ES-I3 (cell line): Measurements from ENCODE around the gene CDH13.

Source experiments
- H3K36me3 ChIP-seq: 2 replicates; pipeline ENCODE4 v1.6.1; 2013; ENCODE audit warnings: mild to moderate bottlenecking, low read length, control low read depth, moderate library complexity; ENCODE audit not compliant: insufficient read depth
- H3K4me1 ChIP-seq: 2 replicates; pipeline ENCODE4 v1.6.1; 2013; ENCODE audit warnings: mild to moderate bottlenecking, control low read depth, low read length; ENCODE audit not compliant: insufficient read depth
- H3K9ac ChIP-seq: 2 replicates; pipeline ENCODE4 v1.6.1; 2013; ENCODE audit warnings: low read depth, mild to moderate bottlenecking, low read length, moderate library complexity
- H3K9me3 ChIP-seq: 2 replicates; pipeline ENCODE4 v1.6.1; 2013; ENCODE audit warnings: mild to moderate bottlenecking, low read length, moderate library complexity; ENCODE audit not compliant: control insufficient read depth, insufficient read depth

Gene CDH13

GRCh38 chr16:83550183-83550569 lies 923.4 kb downstream of the CDH13 start:
- Histone ChIP-seq H3K9me3 (no peaks in the 10 kb centered on the region), H3K4me1 (peaks cover 5% of the 10 kb centered on the region; the same call in 1 of the 2 replicates), H3K9ac (no peak overlapping the region), H3K36me3 (no peaks in the 10 kb centered on the region)

GRCh38 chr16:83552228-83552627 lies 925.5 kb downstream of the CDH13 start:
- Histone ChIP-seq H3K4me1 (peaks cover 5% of the 10 kb centered on the region; the same call in 1 of the 2 replicates), H3K9ac (no peak overlapping the region), H3K9me3 (no peaks in the 10 kb centered on the region), H3K36me3 (no peaks in the 10 kb centered on the region)

DNA sequence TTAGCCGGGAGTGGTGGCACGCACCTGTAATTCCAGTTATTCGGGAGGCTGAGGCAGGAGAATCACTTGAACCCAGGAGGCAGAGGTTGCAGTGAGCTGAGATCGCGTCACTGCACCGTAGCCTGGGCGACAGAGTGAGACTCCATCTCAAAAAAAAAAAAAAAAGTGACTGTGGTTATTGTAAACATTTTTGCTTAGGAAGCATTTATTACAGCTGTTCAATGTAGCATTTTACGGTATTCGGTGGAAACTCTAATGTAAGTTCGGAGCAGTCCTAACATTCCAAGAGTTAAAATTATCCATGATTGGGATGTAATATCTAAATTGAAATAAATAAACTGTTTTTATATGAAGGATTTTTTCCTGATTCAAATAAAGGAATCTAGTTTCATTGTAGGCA lies 926.2 kb downstream of the CDH13 start:
- no peaks in the 10 kb centered on the region for H3K36me3 ChIP-seq
- no peak overlapping the region for H3K9ac ChIP-seq
- no peaks in the 10 kb centered on the region for H3K9me3 ChIP-seq
- peaks cover 5% of the 10 kb centered on the region; the same call in 1 of the 2 replicates for H3K4me1 ChIP-seq

- no peaks in the 10 kb centered on the region for H3K9me3 ChIP-seq
- H3K4me1 ChIP-seq, result no peaks in the 10 kb centered on the region
- no peak overlapping the region for H3K9ac ChIP-seq
- H3K36me3 ChIP-seq, result no peaks in the 10 kb centered on the region
Observed at GRCh38 chr16:83554096-83554495, 927.3 kb downstream of the CDH13 start.

GRCh38 chr16:83554540-83554939 lies 927.8 kb downstream of the CDH13 start:
- Histone ChIP-seq H3K9ac (no peak overlapping the region), H3K4me1 (no peaks in the 10 kb centered on the region), H3K9me3 (no peaks in the 10 kb centered on the region), H3K36me3 (no peaks in the 10 kb centered on the region)

DNA sequence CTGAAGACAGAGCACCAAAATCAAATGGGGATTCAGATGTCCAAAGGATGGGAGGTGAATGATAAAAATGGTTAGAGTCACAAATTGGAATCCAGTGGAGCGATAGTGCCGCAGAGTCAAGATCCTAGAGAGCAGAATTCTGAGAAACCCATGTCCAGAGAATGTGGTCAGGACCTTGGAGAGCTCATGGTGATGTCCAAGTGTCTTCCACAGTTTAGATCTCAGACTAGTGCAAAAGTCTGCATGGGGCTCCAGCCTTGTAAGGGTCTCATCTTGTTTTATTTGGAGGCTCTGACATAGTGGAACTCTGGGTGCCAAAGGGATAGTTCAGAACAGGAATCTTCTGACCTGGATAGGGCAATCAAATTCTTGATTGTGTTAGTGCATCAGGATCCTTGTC lies 935.1 kb downstream of the CDH13 start:
- Histone ChIP-seq H3K9me3 (no peaks in the 10 kb centered on the region), H3K36me3 (no peaks in the 10 kb centered on the region), H3K9ac (no peak overlapping the region), H3K4me1 (no peaks in the 10 kb centered on the region)

- no peak overlapping the region for H3K9ac ChIP-seq
Observed at GRCh38 chr16:83568345-83568744, 941.6 kb downstream of the CDH13 start.

DNA sequence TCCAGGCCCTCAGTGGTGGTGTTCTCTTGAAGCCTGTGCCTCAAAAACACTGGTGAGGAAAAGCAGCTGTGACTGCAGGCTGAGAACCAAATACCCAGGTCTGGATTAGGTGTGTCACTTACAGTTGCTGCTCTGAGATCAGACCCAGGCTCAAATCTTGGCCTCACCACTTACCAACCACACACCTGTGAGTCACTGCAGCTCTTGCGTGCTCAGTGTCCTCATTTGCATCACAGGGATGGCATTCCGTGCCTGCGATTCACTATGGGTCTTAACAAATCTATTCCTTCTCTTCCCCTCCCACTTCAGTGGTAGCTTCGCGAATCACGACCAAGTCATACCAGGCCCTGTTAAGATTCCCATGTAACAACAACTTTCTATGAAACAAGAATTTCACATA lies 947.6 kb downstream of the CDH13 start:
- no peaks in the 10 kb centered on the region for H3K36me3 ChIP-seq
- no peaks in the 10 kb centered on the region for H3K9me3 ChIP-seq
- H3K9ac ChIP-seq, result no peak overlapping the region
- peaks cover 12% of the 10 kb centered on the region; the same call in 1 of the 2 replicates for H3K4me1 ChIP-seq

More at GRCh38 chr16:83568345-83568744, 941.6 kb downstream of the CDH13 start:
- no peaks in the 10 kb centered on the region for H3K4me1 ChIP-seq
- H3K9me3 ChIP-seq, result no peaks in the 10 kb centered on the region
- H3K36me3 ChIP-seq, result no peaks in the 10 kb centered on the region

GRCh38 chr16:83577078-83577745 lies 950.4 kb downstream of the CDH13 start:
- Histone ChIP-seq H3K36me3 (no peaks in the 10 kb centered on the region), H3K4me1 (peaks cover 15% of the 10 kb centered on the region; the same call in 1 of the 2 replicates), H3K9me3 (no peaks in the 10 kb centered on the region), H3K9ac (no peak overlapping the region)

DNA sequence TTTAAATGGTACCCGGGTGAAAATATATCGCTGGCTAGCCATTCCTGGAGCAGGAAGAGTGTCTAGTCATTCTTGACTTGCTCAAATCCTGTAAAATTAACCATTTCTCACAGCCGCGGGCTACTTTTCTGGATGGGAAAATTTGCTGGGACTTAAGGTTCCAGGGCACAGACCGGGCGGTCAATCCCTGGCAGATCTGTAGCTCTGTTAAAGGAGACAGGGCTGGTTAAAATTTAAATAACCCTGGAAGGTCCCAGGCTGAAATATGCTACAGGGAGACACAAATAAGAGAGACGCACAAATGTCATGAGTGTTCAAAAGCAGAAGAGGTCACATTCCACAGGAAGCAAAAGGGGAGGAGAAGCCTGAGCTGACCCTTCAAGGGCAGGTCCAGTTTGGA lies 951.4 kb downstream of the CDH13 start:
- Histone ChIP-seq H3K36me3 (no peaks in the 10 kb centered on the region), H3K9me3 (no peaks in the 10 kb centered on the region), H3K4me1 (peaks cover 20% of the 10 kb centered on the region; the same call in 1 of the 2 replicates), H3K9ac (no peak overlapping the region)

DNA sequence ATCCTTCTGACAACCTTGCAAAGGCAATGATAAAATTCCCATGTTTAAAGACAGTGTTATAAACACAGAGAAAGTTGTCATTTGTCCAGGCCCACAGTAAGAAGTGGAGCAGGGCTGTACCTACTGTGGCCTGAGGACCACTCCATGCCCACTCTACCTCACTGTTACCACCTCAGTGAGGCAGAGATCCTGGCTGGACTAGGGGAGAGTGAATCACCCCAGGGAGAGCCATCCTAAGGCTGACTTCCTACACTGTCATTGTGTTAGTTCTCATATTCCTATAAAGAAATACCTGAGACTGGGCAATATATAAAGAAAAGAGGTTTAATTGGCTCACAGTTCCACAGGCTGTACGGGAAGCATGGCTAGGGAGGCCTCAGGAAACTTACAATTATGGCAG lies 952.3 kb downstream of the CDH13 start:
- peaks cover 18% of the 10 kb centered on the region; the same call in 1 of the 2 replicates for H3K4me1 ChIP-seq
- no peak overlapping the region for H3K9ac ChIP-seq
- H3K9me3 ChIP-seq, result no peaks in the 10 kb centered on the region
- H3K36me3 ChIP-seq, result no peaks in the 10 kb centered on the region

- Histone ChIP-seq H3K4me1 (peaks cover 14% of the 10 kb centered on the region; the same call in 1 of the 2 replicates), H3K9me3 (no peaks in the 10 kb centered on the region), H3K9ac (no peak overlapping the region), H3K36me3 (no peaks in the 10 kb centered on the region)
Observed at GRCh38 chr16:83579436-83579835, 952.7 kb downstream of the CDH13 start.

GRCh38 chr16:83581082-83581481 lies 954.3 kb downstream of the CDH13 start:
- Histone ChIP-seq H3K36me3 (no peaks in the 10 kb centered on the region), H3K9ac (no peak overlapping the region), H3K9me3 (no peaks in the 10 kb centered on the region), H3K4me1 (peaks cover 8% of the 10 kb centered on the region; the same call in 1 of the 2 replicates)

DNA sequence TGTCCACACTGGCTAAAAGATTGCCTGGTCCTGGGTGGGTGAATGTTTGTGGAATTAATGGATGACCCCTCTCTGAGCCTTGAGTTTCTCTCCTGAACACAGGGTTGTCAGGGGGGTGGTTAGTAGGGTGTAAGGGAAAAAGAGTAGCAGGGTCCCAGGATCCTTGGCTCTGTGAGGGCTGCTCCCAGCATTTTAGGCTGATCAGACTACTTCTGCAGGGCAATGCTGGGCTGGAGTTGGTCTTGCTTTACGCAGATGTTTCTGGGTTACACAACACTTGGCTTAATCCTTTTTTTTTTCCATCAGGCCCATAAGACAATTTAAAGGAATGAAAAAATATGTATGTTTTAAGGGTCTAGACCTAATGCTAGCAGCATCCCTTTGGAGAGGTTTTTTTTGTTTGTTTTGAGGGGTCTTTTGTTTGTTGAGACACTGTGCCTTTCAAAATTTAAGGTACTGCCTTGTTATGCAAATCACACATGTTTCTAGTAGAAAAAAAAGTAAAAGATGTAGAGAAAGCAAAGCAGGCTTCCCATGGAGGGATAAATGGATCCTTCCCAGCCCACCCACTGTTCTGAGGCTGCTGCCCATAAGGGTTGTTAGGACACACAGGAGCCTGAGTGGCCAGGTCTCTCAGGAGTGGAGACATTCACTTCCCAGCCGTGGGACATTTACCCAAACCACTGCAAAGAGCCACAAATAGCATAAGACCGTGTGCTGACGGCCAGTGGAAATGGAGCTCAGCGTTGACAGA lies 955.4 kb downstream of the CDH13 start:
- Histone ChIP-seq H3K9me3 (no peaks in the 10 kb centered on the region), H3K36me3 (no peaks in the 10 kb centered on the region), H3K4me1 (peaks cover 8% of the 10 kb centered on the region; the same call in 1 of the 2 replicates), H3K9ac (no peak overlapping the region)

DNA sequence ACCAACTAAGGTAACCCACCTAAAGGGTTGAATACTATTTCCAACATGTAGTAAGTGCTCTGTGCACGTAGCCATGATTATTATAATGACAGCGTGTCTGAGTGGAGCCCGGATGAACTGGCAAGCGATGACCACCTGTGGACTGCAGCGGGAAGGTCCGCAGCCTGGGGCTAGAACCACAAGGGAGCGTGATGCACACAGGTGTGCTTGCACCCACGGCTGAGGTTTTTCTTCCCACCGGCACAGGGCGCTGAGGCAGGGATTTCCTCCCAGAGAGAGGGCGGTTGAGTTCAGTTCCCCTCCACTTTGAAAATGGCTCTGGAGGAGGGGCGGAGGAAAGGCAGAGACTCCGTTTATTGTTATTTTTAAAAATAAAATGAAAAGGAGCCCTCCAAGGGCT lies 959.3 kb downstream of the CDH13 start:
- Histone ChIP-seq H3K9me3 (no peaks in the 10 kb centered on the region), H3K36me3 (no peaks in the 10 kb centered on the region), H3K4me1 (peaks cover 8% of the 10 kb centered on the region; the same call in 1 of the 2 replicates), H3K9ac (no peak overlapping the region)
